Activated CD8-positive, alpha-beta T cell treated with anti-CD3 and anti-CD28 coated beads for 36 hours (primary cell): ENCODE measurements around the gene SHROOM2. TPM values are rescaled to one million over a fixed set of nuclear protein-coding genes. Genes with fewer than 3 reads are reported as not detected.

Source experiments
- ATAC-seq: fragments of 200-7000 bp; cut with Tn5 transposase; one replicate; pipeline ENCODE4 v1.10.0; 2021; ENCODE audit warnings: mild to moderate bottlenecking, moderate library complexity
- CTCF ChIA-PET: fragments of 350-600 bp; sonication (Branson Sonifier 250); formaldehyde crosslinking; loops from one replicate; lab custom pipeline; 2021; ENCODE audit warnings: antibody characterized with exemption; lab: Charles Lee
- POLR2A ChIA-PET: fragments of 350-600 bp; sonication (Branson Sonifier 250); formaldehyde crosslinking; loops from one replicate; lab custom pipeline; 2021; ENCODE audit warnings: antibody characterized with exemption; lab: Charles Lee
- DNase-seq: peaks from one replicate; pipeline ENCODE4 v3.0.0-alpha.2; 2020
- H3K27ac Mint-ChIP-seq: one replicate; pipeline ENCODE4 v1.8.0; 2021; ENCODE audit warnings: mild to moderate bottlenecking, mixed read lengths
- H3K27me3 Mint-ChIP-seq: one replicate; pipeline ENCODE4 v1.8.0; 2021; ENCODE audit warnings: mixed read lengths
- H3K36me3 Mint-ChIP-seq: one replicate; pipeline ENCODE4 v1.8.0; 2021; ENCODE audit warnings: low read depth, mixed read lengths
- H3K4me1 Mint-ChIP-seq: one replicate; pipeline ENCODE4 v1.8.0; 2021; ENCODE audit warnings: low read depth, mixed read lengths
- H3K4me3 Mint-ChIP-seq: one replicate; pipeline ENCODE4 v1.8.0; 2021; ENCODE audit warnings: mild to moderate bottlenecking, moderate library complexity, mixed read lengths
- H3K9me3 Mint-ChIP-seq: one replicate; pipeline ENCODE4 v1.8.0; 2021; ENCODE audit warnings: mixed read lengths
- intact Hi-C: fragments of 100-400 bp; cut with micrococcal nuclease; formaldehyde crosslinking; loops from one replicate; pipeline ENCODE4 v1.10.0; 2022
- total RNA-seq, 2 experiments: library from RNA; stranded (reverse); gene quantifications; one replicate each; pipeline ENCODE4 v1.2.3, GENCODE V29; 2021
- TF ChIP-seq, protein P1 (sequence below): fragments of 200-600 bp; IDR thresholded peaks from one replicate; pipeline ENCODE4 v1.8.0; 2022; ENCODE audit warnings: antibody characterized with exemption, mild to moderate bottlenecking

SHROOM2 gene
- total RNA-seq, 2 experiments from 2014 or later = not detected

GRCh38 chrX:9785254-9785943 is 830 bp upstream of the SHROOM2 start:
- TF ChIP-seq, protein P1, sequence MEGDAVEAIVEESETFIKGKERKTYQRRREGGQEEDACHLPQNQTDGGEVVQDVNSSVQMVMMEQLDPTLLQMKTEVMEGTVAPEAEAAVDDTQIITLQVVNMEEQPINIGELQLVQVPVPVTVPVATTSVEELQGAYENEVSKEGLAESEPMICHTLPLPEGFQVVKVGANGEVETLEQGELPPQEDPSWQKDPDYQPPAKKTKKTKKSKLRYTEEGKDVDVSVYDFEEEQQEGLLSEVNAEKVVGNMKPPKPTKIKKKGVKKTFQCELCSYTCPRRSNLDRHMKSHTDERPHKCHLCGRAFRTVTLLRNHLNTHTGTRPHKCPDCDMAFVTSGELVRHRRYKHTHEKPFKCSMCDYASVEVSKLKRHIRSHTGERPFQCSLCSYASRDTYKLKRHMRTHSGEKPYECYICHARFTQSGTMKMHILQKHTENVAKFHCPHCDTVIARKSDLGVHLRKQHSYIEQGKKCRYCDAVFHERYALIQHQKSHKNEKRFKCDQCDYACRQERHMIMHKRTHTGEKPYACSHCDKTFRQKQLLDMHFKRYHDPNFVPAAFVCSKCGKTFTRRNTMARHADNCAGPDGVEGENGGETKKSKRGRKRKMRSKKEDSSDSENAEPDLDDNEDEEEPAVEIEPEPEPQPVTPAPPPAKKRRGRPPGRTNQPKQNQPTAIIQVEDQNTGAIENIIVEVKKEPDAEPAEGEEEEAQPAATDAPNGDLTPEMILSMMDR = no peak
- CTCF ChIA-PET = no interaction called here
- POLR2A ChIA-PET = no interaction called here
- Mint-ChIP-seq H3K4me1 (no peaks in the 10 kb centered on the region), H3K27ac (no peak overlapping the region), H3K36me3 (no peaks in the 10 kb centered on the region), H3K27me3 (peaks cover 29% of the 10 kb centered on the region), H3K4me3 (no peak overlapping the region), H3K9me3 (no peaks in the 10 kb centered on the region)
- ATAC-seq (no peak), DNase-seq (no peak)
- intact Hi-C loops = no loop called here

DNA sequence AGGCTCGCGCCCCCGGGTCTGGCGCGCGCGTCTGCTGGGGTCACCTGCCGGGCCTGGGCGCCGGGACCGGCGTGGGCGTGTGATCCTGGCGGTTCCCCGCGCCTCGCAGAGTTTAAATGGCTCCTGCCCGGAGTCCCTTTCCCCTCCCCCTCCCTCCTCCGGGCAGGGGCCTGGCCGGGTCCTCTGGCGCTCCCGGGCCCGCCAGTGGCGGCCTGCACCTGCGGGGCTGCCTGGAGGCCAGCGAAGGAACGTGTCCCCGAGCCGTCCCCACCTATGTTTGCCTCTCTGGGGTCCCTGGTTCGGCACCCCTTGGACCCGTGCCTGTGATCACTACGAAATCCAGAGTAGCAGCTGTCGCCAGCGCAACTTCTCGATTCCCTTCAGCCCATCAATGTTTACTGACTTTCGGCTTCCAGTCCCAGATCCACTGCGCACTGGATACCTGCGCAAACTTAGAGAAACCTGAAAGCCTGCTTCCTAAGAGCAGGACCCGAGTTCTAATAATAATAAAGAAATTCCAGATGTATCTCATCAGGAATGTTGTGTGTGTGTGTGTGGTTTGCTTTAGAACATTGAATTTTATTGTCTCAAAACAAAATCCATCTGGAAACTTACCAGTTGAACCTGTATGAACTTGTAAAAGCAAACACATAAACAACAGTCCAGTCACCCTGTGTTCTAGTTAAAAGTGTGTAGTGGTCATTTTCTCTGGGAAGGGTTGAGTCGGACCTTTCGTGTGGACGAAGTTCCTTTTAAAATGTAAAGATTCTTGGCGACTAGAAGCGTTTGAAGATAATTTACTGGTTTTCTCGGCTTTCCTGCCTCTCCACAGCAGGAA is 788 bp downstream of the SHROOM2 start:
- Mint-ChIP-seq H3K4me3 (peak overlapping the region; percentile 29), H3K4me1 (no peaks in the 10 kb centered on the region), H3K36me3 (no peaks in the 10 kb centered on the region), H3K9me3 (no peaks in the 10 kb centered on the region), H3K27me3 (peaks cover 29% of the 10 kb centered on the region), H3K27ac (no peak overlapping the region)
- DNase-seq (no peak), ATAC-seq (no peak)
- intact Hi-C loops = no loop called here
- POLR2A ChIA-PET = no interaction called here
- CTCF ChIA-PET = no interaction called here
- TF ChIP-seq, protein P1 = no peak

- Mint-ChIP-seq H3K27ac (no peak overlapping the region), H3K36me3 (no peaks in the 10 kb centered on the region), H3K27me3 (peaks cover 29% of the 10 kb centered on the region), H3K4me3 (no peak overlapping the region), H3K9me3 (no peaks in the 10 kb centered on the region), H3K4me1 (no peaks in the 10 kb centered on the region)
- CTCF ChIA-PET = no interaction called here
- POLR2A ChIA-PET = no interaction called here
- no peak for ATAC-seq
- no peak for DNase-seq
- TF ChIP-seq, protein P1 = no peak
- intact Hi-C loops = no loop called here
Observed at GRCh38 chrX:9788911-9789310, 2.7 kb downstream of the SHROOM2 start.

DNA sequence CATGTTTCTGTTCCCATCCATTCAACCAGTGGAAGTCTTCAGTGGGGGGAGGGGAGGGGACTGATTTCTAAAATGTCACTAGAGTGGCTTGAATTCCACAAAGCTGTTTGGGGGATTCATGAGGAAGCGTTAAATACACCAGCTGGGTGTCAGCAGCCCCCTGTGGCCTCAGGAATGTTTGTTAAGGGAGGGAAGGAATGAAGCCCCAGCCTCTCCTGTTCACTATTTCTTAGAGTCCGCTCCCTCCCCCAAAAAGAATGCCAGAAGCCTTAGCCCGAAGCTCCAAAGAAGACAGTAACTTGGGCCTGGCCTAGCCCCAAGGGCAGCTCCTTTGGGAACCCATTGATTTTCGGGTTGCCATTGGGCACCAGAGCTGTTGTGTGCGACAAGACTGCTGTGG is 3.3 kb downstream of the SHROOM2 start:
- no peaks in the 10 kb centered on the region for H3K4me1 Mint-ChIP-seq
- CTCF ChIA-PET = no interaction called here

More for the DNA sequence above, 3.3 kb downstream of the SHROOM2 start:
- no peak overlapping the region for H3K27ac Mint-ChIP-seq
- H3K27me3 Mint-ChIP-seq = peaks cover 28% of the 10 kb centered on the region
- no peak for DNase-seq
- TF ChIP-seq, protein P1 = no peak
- no peak for ATAC-seq
- H3K36me3 Mint-ChIP-seq = no peaks in the 10 kb centered on the region
- intact Hi-C loops = no loop called here
- H3K4me3 Mint-ChIP-seq = no peak overlapping the region
- H3K9me3 Mint-ChIP-seq = no peaks in the 10 kb centered on the region
- POLR2A ChIA-PET = no interaction called here
